A673 (cell line): ENCODE data around the gene SND1.

ENCODE experiments used
- CTCF ChIP-seq: fragments of 300-800, 200-600 bp; sonication (generic); conservative IDR thresholded peaks from 2 replicates; pipeline ENCODE4 v1.5.1; 2017; ENCODE audit warnings: low read depth, mild to moderate bottlenecking, antibody characterized with exemption, low read length, moderate library complexity, mixed read lengths
- EZH2 ChIP-seq: fragments of 200-600 bp; sonication (generic); IDR thresholded peaks from 2 replicates; pipeline ENCODE4 v1.6.1; 2017; ENCODE audit warnings: borderline replicate concordance, low read depth, mild to moderate bottlenecking, mixed read lengths, antibody characterized with exemption, low read length; ENCODE audit not compliant: poor library complexity, severe bottlenecking

- TF ChIP-seq CTCF (no peak), EZH2 (no peak)
Observed at GRCh38 chr7:127904670-127904985, 252.6 kb downstream of the SND1 start.
